HG03159 (cell line): ENCODE measurements around the gene KIAA0408.
A peak's percentile ranks its signal among the peaks of the same experiment; 100 is the strongest.
"Not testable (repeated sequence)": the region's sequence is repeated elsewhere in the genome, so short reads cannot be mapped to it uniquely, and the experiment has no call there.

Experiments used
- ATAC-seq: cut with Tn5 transposase; IDR thresholded peaks from one replicate; pipeline ENCODE4 v1.9.1; 2021; ENCODE audit warnings: mild to moderate bottlenecking, moderate library complexity; ENCODE audit not compliant: unreplicated experiment

Gene KIAA0408

GRCh38 chr6:127420556-127420955, 38.6 kb downstream of the KIAA0408 start:
- peak; percentile 100 for ATAC-seq

DNA sequence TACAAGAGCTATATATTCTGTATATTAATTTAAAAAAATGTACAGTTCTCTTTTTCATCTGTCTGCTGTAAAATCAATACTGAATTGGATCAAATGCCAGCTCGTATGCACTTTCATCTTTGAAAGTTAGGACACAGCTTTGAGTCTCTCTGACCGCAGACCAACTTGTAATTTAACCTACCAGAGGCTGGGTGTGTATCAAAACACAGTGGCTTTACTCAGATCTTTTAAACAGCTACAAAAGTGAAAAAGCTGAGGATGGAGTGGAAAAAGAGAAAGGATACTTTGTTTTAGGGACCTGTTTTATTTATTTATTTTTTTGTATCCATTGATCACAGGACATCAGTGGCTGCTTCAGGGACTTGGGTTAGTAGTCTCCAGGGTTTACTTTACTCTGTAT, 44.1 kb downstream of the KIAA0408 start:
- ATAC-seq: no peak

GRCh38 chr6:127413123-127413522, 46.1 kb downstream of the KIAA0408 start:
- not testable (repeated sequence) for ATAC-seq

GRCh38 chr6:127412016-127412415, 47.2 kb downstream of the KIAA0408 start:
- not testable (repeated sequence) for ATAC-seq
